ENCODE data around the gene SGSM2.

The SGSM2 gene

DNA sequence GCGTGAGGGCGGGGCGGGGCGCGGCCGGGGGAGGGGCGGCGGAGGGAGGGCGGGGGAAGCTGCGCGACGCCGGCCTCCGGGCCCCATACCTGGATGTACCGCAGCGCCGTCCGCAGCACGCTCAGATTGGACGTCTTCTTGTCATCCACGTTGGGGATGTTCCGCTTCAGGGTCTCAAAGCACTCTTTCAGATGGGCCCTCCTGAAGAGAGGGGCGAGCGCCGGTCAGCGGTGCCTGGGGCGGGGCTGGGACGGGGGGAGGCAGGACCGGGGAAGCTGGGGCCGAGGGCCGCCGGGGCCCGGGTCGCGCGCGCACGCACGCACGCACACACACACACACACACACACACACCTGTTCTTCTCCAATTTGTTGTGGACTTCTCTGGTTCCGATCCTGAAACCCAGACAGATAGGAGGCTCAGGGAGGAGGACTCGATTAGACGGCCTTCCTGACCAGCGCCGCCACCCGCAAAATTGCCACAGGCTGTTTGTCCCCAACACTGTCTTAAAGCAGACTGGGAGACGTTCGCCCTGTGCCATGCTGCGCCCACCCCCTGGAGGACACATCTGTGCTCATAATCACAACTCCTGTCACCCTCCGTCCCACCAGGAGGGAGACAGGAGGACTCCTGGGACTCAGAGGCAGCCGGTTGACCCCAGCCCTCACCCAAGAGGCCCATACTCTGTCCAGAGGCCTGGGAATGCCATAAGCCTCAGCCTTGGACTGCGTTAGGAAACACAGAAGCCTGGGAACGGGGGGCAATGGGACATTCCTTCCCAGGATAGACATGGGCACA lies 56.9 kb downstream of the SGSM2 start:
- Histone ChIP-seq H3K9me2 (ENCODE audit: low read depth, low read length) (no peaks in the 10 kb centered on the region), H3K36me3 (ENCODE audit: insufficient read depth, low read length) (no peaks in the 10 kb centered on the region; the same call in 1 of the 2 replicates), H3K4me1 (ENCODE audit: insufficient read depth, low read length, severe bottlenecking) (peaks cover 63% of the 10 kb centered on the region), H4K20me1 (ENCODE audit: insufficient read depth, low read length) (no peaks in the 10 kb centered on the region), H3K4me3 (ENCODE audit: low read depth, low read length, poor library complexity, severe bottlenecking) (peak overlapping the region; percentile 79), H3K27ac (ENCODE audit: low read depth, low read length, poor library complexity, severe bottlenecking) (peak overlapping the region; percentile 19), H2AFZ (ENCODE audit: low read length) (no peak overlapping the region), H3K27me3 (ENCODE audit: insufficient read depth, low read length) (no peaks in the 10 kb centered on the region), H3K79me2 (ENCODE audit: insufficient read depth, low read length) (no peaks in the 10 kb centered on the region), H3K9ac (ENCODE audit: low read length) (peak overlapping the region; percentile 55; the same call in 1 of the 2 replicates), H3K9me3 (ENCODE audit: low read length) (no peaks in the 10 kb centered on the region), H3K4me2 (ENCODE audit: low read length) (peak overlapping the region; percentile 48), H3F3A (ENCODE audit: insufficient read depth, low read length) (no peaks in the 10 kb centered on the region)
- TF ChIP-seq EZH2 (IDR thresholded peaks at IDR 0.05; ENCODE audit: borderline replicate concordance, low read length) = no peak
- TF ChIP-seq, protein P1, sequence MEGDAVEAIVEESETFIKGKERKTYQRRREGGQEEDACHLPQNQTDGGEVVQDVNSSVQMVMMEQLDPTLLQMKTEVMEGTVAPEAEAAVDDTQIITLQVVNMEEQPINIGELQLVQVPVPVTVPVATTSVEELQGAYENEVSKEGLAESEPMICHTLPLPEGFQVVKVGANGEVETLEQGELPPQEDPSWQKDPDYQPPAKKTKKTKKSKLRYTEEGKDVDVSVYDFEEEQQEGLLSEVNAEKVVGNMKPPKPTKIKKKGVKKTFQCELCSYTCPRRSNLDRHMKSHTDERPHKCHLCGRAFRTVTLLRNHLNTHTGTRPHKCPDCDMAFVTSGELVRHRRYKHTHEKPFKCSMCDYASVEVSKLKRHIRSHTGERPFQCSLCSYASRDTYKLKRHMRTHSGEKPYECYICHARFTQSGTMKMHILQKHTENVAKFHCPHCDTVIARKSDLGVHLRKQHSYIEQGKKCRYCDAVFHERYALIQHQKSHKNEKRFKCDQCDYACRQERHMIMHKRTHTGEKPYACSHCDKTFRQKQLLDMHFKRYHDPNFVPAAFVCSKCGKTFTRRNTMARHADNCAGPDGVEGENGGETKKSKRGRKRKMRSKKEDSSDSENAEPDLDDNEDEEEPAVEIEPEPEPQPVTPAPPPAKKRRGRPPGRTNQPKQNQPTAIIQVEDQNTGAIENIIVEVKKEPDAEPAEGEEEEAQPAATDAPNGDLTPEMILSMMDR (IDR thresholded peaks at IDR 0.05; ENCODE audit: low read length) = no peak

DNA sequence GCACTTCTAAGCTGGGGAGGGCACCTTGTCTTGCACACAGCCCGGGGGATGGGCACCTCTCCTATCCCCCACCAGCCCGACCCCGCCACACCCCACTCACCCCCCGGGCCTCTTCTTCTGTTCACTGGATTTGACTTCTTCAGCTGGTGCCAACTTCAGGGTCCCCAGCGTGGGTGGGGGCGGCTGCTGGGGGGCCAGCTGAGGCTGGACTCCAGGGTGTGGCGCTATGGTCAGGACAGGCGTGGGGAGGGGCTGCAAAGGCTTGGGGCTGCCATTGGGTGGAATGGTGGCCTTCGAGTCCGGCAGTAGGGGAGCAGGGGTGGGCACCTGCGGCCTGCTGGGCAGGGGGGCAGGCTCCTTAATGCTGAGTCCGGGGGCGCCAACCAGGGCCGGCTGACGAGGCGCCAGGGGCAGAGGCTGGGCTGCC lies 57.5 kb downstream of the SGSM2 start:
- H3K27ac ChIP-seq (ENCODE audit: low read depth, low read length, poor library complexity, severe bottlenecking) = peak overlapping the region; percentile 19
- H3K27me3 ChIP-seq (ENCODE audit: insufficient read depth, low read length) = no peaks in the 10 kb centered on the region
- peaks cover 65% of the 10 kb centered on the region for H3K4me1 ChIP-seq (ENCODE audit: insufficient read depth, low read length, severe bottlenecking)
- H3K9me3 ChIP-seq (ENCODE audit: low read length) = no peaks in the 10 kb centered on the region
- H3K9me2 ChIP-seq (ENCODE audit: low read depth, low read length) = no peaks in the 10 kb centered on the region
- H3K9ac ChIP-seq (ENCODE audit: low read length) = peak overlapping the region; percentile 55; the same call in 1 of the 2 replicates
- no peaks in the 10 kb centered on the region; the same call in 1 of the 2 replicates for H3K36me3 ChIP-seq (ENCODE audit: insufficient read depth, low read length)
- H3F3A ChIP-seq (ENCODE audit: insufficient read depth, low read length) = no peaks in the 10 kb centered on the region
- no peaks in the 10 kb centered on the region for H3K79me2 ChIP-seq (ENCODE audit: insufficient read depth, low read length)
- no peaks in the 10 kb centered on the region for H4K20me1 ChIP-seq (ENCODE audit: insufficient read depth, low read length)
- H3K4me2 ChIP-seq (ENCODE audit: low read length) = peak overlapping the region; percentile 48; the same call in 1 of the 2 replicates
- no peak overlapping the region for H2AFZ ChIP-seq (ENCODE audit: low read length)
- peak overlapping the region; percentile 79 for H3K4me3 ChIP-seq (ENCODE audit: low read depth, low read length, poor library complexity, severe bottlenecking)
- no peak for TF ChIP-seq EZH2 (IDR thresholded peaks at IDR 0.05; ENCODE audit: borderline replicate concordance, low read length)
- TF ChIP-seq, protein P1 (IDR thresholded peaks at IDR 0.05; ENCODE audit: low read length) = no peak

DNA sequence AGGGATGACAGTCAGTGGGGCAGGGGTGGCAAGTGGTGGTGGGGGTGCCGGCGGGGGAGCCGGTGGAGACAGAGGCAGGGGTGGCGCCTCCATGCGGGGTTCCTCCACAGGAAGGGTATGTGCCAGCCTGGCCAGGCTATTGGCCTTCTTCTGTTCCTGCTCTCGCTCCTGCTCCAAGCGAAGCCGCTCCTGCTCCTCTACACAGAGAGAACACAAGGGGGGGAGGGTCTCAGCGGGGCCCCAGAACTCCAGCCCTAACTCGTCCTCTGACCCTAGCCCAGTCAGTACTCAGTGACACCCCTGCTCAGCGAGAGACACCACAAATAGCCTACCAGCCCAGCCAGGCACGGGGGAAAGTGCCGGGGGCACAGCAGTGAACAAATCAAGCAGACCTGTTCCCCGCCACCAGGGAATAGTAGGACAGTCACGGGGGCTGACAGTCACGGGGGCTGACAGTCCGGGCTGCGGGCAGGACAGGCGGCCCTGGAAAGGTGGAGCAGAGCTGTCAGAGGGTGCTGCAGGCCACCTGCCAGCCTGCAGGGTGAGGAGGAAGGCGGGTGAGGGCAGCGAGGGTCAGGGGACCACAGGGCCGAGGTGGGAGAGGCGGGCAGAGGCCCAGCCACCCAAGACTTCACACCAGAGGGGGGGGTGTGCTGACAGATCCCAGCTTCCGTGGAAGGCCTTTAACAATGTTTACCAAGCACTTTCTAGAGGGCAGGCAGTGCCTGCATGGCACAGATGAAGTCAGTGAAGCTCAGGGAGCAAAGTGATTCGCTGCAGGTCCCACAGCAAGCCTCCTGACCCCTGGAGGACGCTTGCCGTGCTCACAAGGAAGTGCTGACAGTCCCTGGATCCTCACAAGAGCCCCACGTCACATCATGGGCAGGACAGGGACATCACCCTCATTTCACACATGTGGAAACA lies 58.2 kb downstream of the SGSM2 start:
- Histone ChIP-seq H3K4me3 (ENCODE audit: low read depth, low read length, poor library complexity, severe bottlenecking) (peak overlapping the region; percentile 50), H3K27me3 (ENCODE audit: insufficient read depth, low read length) (no peaks in the 10 kb centered on the region), H2AFZ (ENCODE audit: low read length) (no peak overlapping the region), H3K27ac (ENCODE audit: low read depth, low read length, poor library complexity, severe bottlenecking) (peak overlapping the region; percentile 72), H3K4me2 (ENCODE audit: low read length) (peak overlapping the region; percentile 57), H3K9ac (ENCODE audit: low read length) (peak overlapping the region; percentile 54; the same call in 1 of the 2 replicates), H3K36me3 (ENCODE audit: insufficient read depth, low read length) (no peaks in the 10 kb centered on the region; the same call in 1 of the 2 replicates), H3K79me2 (ENCODE audit: insufficient read depth, low read length) (no peaks in the 10 kb centered on the region), H3K4me1 (ENCODE audit: insufficient read depth, low read length, severe bottlenecking) (peaks cover 61% of the 10 kb centered on the region), H3F3A (ENCODE audit: insufficient read depth, low read length) (no peaks in the 10 kb centered on the region), H3K9me3 (ENCODE audit: low read length) (no peaks in the 10 kb centered on the region), H4K20me1 (ENCODE audit: insufficient read depth, low read length) (no peaks in the 10 kb centered on the region), H3K9me2 (ENCODE audit: low read depth, low read length) (no peaks in the 10 kb centered on the region)
- TF ChIP-seq EZH2 (IDR thresholded peaks at IDR 0.05; ENCODE audit: borderline replicate concordance, low read length) = no peak
- TF ChIP-seq, protein P1 (IDR thresholded peaks at IDR 0.05; ENCODE audit: low read length) = no peak; the same call in 1 of the 2 replicates
